H9 (cell line): ENCODE data around the gene WEE1. TPM values are rescaled to one million over a fixed set of nuclear protein-coding genes. Genes with fewer than 3 reads are reported as not detected.

Source experiments
- DNase-seq: peaks from one replicate; pipeline ENCODE4 v3.0.0-alpha.2; 2017
- H2AFZ ChIP-seq: one replicate; pipeline ENCODE4 v1.6.1; 2013; ENCODE audit warnings: mild to moderate bottlenecking, low read length, control low read depth, moderate library complexity
- H2AK5ac ChIP-seq: 2 replicates; pipeline ENCODE4 v1.6.1; 2013; ENCODE audit warnings: low read length, control low read depth, mixed read lengths; ENCODE audit not compliant: insufficient read length
- H2BK120ac ChIP-seq: one replicate; pipeline ENCODE4 v1.6.1; 2013; ENCODE audit warnings: low read depth, mild to moderate bottlenecking, low read length, control low read depth, inconsistent platforms; ENCODE audit not compliant: poor library complexity, severe bottlenecking
- H2BK12ac ChIP-seq: 2 replicates; pipeline ENCODE4 v1.6.1; 2013; ENCODE audit warnings: low read length, control low read depth, mixed read lengths, low read depth; ENCODE audit not compliant: insufficient read length
- H2BK15ac ChIP-seq: 2 replicates; pipeline ENCODE4 v1.6.1; 2013; ENCODE audit warnings: low read depth, low read length, control low read depth
- H2BK20ac ChIP-seq: one replicate; pipeline ENCODE4 v1.6.1; 2013; ENCODE audit warnings: low read depth, mild to moderate bottlenecking, low read length, control low read depth, inconsistent platforms; ENCODE audit not compliant: poor library complexity, severe bottlenecking
- H2BK5ac ChIP-seq: 2 replicates; pipeline ENCODE4 v1.6.1; 2013; ENCODE audit warnings: low read length, control low read depth, mixed read lengths; ENCODE audit not compliant: insufficient read length
- H3K14ac ChIP-seq: 2 replicates; pipeline ENCODE4 v1.6.1; 2013; ENCODE audit warnings: low read length, control low read depth; ENCODE audit not compliant: insufficient read depth
- H3K18ac ChIP-seq: 2 replicates; pipeline ENCODE4 v1.6.1; 2013; ENCODE audit warnings: low read depth, mild to moderate bottlenecking, mixed read lengths, low read length, control low read depth; ENCODE audit not compliant: insufficient read length
- H3K23ac ChIP-seq: 2 replicates; pipeline ENCODE4 v1.6.1; 2013; ENCODE audit warnings: low read length, control low read depth, mixed read lengths, low read depth; ENCODE audit not compliant: insufficient read length
- H3K23me2 ChIP-seq: 2 replicates; pipeline ENCODE4 v1.6.1; 2013; ENCODE audit warnings: low read depth, mild to moderate bottlenecking, mixed read lengths, low read length, control low read depth; ENCODE audit not compliant: insufficient read length, poor library complexity, severe bottlenecking
- H3K27ac ChIP-seq: 2 replicates; pipeline ENCODE4 v1.5.1; 2013; ENCODE audit warnings: low read length, control low read depth, mixed read lengths, low read depth; ENCODE audit not compliant: insufficient read length
- H3K27me3 ChIP-seq: 2 replicates; pipeline ENCODE4 v1.6.1; 2013; ENCODE audit warnings: low read length, control low read depth, inconsistent platforms; ENCODE audit not compliant: insufficient read depth
- H3K4ac ChIP-seq: 2 replicates; pipeline ENCODE4 v1.6.1; 2013; ENCODE audit warnings: low read depth, mild to moderate bottlenecking, control low read depth, inconsistent platforms, low read length, moderate library complexity
- H3K4me1 ChIP-seq: 2 replicates; pipeline ENCODE4 v1.6.1; 2013; ENCODE audit warnings: low read length, control low read depth, inconsistent platforms; ENCODE audit not compliant: insufficient read depth
- H3K4me2 ChIP-seq: 2 replicates; pipeline ENCODE4 v1.6.1; 2013; ENCODE audit warnings: low read length, control low read depth, mixed read lengths; ENCODE audit not compliant: insufficient read length, insufficient read depth
- H3K56ac ChIP-seq: 2 replicates; pipeline ENCODE4 v1.6.1; 2013; ENCODE audit warnings: low read depth, mild to moderate bottlenecking, mixed read lengths, low read length, control low read depth; ENCODE audit not compliant: insufficient read length
- H3K79me1 ChIP-seq: 2 replicates; pipeline ENCODE4 v1.6.1; 2013; ENCODE audit warnings: low read depth, mild to moderate bottlenecking, moderate library complexity, low read length, control low read depth, inconsistent platforms; ENCODE audit not compliant: insufficient read depth, poor library complexity, severe bottlenecking
- H3K79me2 ChIP-seq: 2 replicates; pipeline ENCODE4 v1.6.1; 2013; ENCODE audit warnings: low read length, control low read depth, inconsistent platforms; ENCODE audit not compliant: insufficient read depth
- H3K9ac ChIP-seq: 2 replicates; pipeline ENCODE4 v1.6.1; 2013; ENCODE audit warnings: low read length, control low read depth, mixed read lengths; ENCODE audit not compliant: insufficient read length; ENCODE audit errors: extremely low read depth
- H3K9me3 ChIP-seq: one replicate; pipeline ENCODE4 v1.6.1; 2013; ENCODE audit warnings: low read depth, low read length, inconsistent platforms; ENCODE audit not compliant: control insufficient read depth
- H3T11ph ChIP-seq: one replicate; pipeline ENCODE4 v1.6.1; 2013; ENCODE audit warnings: mild to moderate bottlenecking, low read length, control low read depth, inconsistent platforms
- H4K20me1 ChIP-seq: one replicate; pipeline ENCODE4 v1.6.1; 2013; ENCODE audit not compliant: control insufficient read depth, insufficient read length, insufficient read depth
- H4K5ac ChIP-seq: 2 replicates; pipeline ENCODE4 v1.6.1; 2013; ENCODE audit warnings: low read depth, mild to moderate bottlenecking, mixed read lengths, low read length, control low read depth; ENCODE audit not compliant: insufficient read length
- H4K8ac ChIP-seq: replicated peaks from 2 replicates; pipeline ENCODE4 v1.6.1; 2013; ENCODE audit warnings: low read length, control low read depth, mixed read lengths, low read depth; ENCODE audit not compliant: insufficient read length
- H4K91ac ChIP-seq: 2 replicates; pipeline ENCODE4 v1.6.1; 2013; ENCODE audit warnings: low read depth, mild to moderate bottlenecking, moderate library complexity, mixed read lengths, low read length, control low read depth; ENCODE audit not compliant: insufficient read length
- H3K27ac Mint-ChIP-seq, 3 experiments: 2 replicates in 2 of 3; 3 replicates in 1 of 3; pipeline ENCODE4 v1.8.0; 2020 to 2021; ENCODE audit warnings: mixed read lengths in 3 of 3, mild to moderate bottlenecking in 1 of 3, moderate library complexity in 1 of 3
- H3K27me3 Mint-ChIP-seq: 2 replicates; pipeline ENCODE4 v1.8.0; 2021; ENCODE audit warnings: low read depth, mild to moderate bottlenecking, moderate library complexity, mixed read lengths
- H3K36me3 Mint-ChIP-seq, 3 experiments: 2 replicates in 2 of 3; 3 replicates in 1 of 3; pipeline ENCODE4 v1.8.0; 2020 to 2021; ENCODE audit warnings: low read depth in 3 of 3, mixed read lengths in 3 of 3; ENCODE audit not compliant: insufficient read depth in 1 of 3
- H3K4me1 Mint-ChIP-seq, 2 experiments: 2 replicates each; pipeline ENCODE4 v1.8.0; 2020; ENCODE audit warnings: mixed read lengths in 2 of 2
- H3K4me3 Mint-ChIP-seq, 2 experiments: 2 replicates in 1 of 2; 3 replicates in 1 of 2; pipeline ENCODE4 v1.8.0; 2020 to 2021; ENCODE audit warnings: mild to moderate bottlenecking in 2 of 2, mixed read lengths in 2 of 2, moderate library complexity in 1 of 2
- H3K9me3 Mint-ChIP-seq, 2 experiments: 2 replicates in 1 of 2; 3 replicates in 1 of 2; pipeline ENCODE4 v1.8.0; 2020; ENCODE audit warnings: mild to moderate bottlenecking in 2 of 2, mixed read lengths in 2 of 2, moderate library complexity in 1 of 2
- WGBS: extraction: QIAGEN DNeasy Blood & Tissue Kit; methylation state at CpG from one replicate; pipeline ENCODE4 v1.1.7; 2013; ENCODE audit warnings: missing lambda C conversion rate, low lambda C conversion rate, mixed read lengths; ENCODE audit not compliant: insufficient read length; ENCODE audit errors: extremely low coverage; 5-methylcytosine and 5-hydroxymethylcytosine counted together
- total RNA-seq: library from RNA; stranded (reverse); gene quantifications from 2 replicates; pipeline ENCODE4 v1.2.1, GENCODE V29; 2021
- TF ChIP-seq, protein P1 (sequence below): fragments of 200-600 bp; sonication (generic); conservative IDR thresholded peaks from 3 replicates; pipeline ENCODE4 v1.8.0; 2021; ENCODE audit warnings: antibody characterized with exemption, mild to moderate bottlenecking

WEE1 gene
- total RNA-seq, 1 experiment from 2014 or later, result 142 TPM

DNA sequence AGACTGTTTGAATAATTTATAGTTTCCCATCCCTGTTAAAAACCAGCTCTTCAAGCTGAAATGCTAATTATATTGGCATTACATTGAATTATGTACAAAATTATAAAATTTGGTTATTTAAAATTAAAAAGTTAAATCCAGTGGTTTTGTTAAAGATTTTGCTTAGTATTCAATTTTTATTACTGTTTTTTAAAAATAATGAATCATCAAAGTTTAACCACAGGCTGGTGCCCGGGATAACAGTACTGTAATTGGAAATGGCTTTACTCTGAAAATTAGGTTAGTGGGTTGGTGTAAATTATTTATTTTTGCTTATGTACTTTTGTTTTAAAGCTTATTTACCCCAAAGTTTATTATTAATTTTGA is 45.4 kb upstream of the WEE1 start:
- Histone ChIP-seq H3K4me1 (no peaks in the 10 kb centered on the region), H4K8ac (no peak overlapping the region), H3K56ac (no peak overlapping the region), H3T11ph (no peak overlapping the region), H2BK120ac (no peak overlapping the region), H2BK20ac (no peak overlapping the region), H3K4me2 (no peak overlapping the region), H3K18ac (no peak overlapping the region), H3K23ac (no peak overlapping the region), H3K79me2 (no peaks in the 10 kb centered on the region), H2AFZ (no peak overlapping the region), H2BK15ac (no peak overlapping the region), H2BK5ac (no peak overlapping the region), H4K20me1 (no peaks in the 10 kb centered on the region), H3K27ac (no peak overlapping the region), H3K27me3 (no peaks in the 10 kb centered on the region), H3K9ac (no peak overlapping the region), H3K9me3 (no peaks in the 10 kb centered on the region), H3K79me1 (no peaks in the 10 kb centered on the region), H4K5ac (no peak overlapping the region), H3K23me2 (no peaks in the 10 kb centered on the region), H4K91ac (no peak overlapping the region), H2AK5ac (no peak overlapping the region), H3K4ac (no peak overlapping the region), H3K14ac (no peak overlapping the region), H2BK12ac (no peak overlapping the region)
- Mint-ChIP-seq H3K9me3 (no peaks in the 10 kb centered on the region), H3K4me3 (no peak overlapping the region), H3K27ac (no peak overlapping the region), H3K27me3 (no peaks in the 10 kb centered on the region; the same call in 1 of the 2 replicates), H3K36me3 (peaks cover 9 to 28% (median 24%) of the 10 kb centered on the region in 3 experiments; a peak in 6 of 7 replicates), H3K4me1 (peaks cover 27 to 30% of the 10 kb centered on the region in 2 experiments)
- no peak for DNase-seq
- no CpG with 5 or more reads among the region's 1 CpG for WGBS
- TF ChIP-seq, protein P1, sequence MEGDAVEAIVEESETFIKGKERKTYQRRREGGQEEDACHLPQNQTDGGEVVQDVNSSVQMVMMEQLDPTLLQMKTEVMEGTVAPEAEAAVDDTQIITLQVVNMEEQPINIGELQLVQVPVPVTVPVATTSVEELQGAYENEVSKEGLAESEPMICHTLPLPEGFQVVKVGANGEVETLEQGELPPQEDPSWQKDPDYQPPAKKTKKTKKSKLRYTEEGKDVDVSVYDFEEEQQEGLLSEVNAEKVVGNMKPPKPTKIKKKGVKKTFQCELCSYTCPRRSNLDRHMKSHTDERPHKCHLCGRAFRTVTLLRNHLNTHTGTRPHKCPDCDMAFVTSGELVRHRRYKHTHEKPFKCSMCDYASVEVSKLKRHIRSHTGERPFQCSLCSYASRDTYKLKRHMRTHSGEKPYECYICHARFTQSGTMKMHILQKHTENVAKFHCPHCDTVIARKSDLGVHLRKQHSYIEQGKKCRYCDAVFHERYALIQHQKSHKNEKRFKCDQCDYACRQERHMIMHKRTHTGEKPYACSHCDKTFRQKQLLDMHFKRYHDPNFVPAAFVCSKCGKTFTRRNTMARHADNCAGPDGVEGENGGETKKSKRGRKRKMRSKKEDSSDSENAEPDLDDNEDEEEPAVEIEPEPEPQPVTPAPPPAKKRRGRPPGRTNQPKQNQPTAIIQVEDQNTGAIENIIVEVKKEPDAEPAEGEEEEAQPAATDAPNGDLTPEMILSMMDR, result no peak
